Ammon's horn (tissue), 1 donor: ENCODE data around the gene BCAS1.

Experiments
- DNase-seq: peaks from one replicate; pipeline ENCODE4 v3.0.0-alpha.2; 2016; ENCODE audit warnings: low spot score

The BCAS1 gene

GRCh38 chr20:53925651-53926401, 144.6 kb downstream of the BCAS1 start:
- DNase-seq = no peak

- no peak for DNase-seq
Measured at GRCh38 chr20:53923566-53924369, 146.6 kb downstream of the BCAS1 start.

- DNase-seq = peak; percentile 47
Measured at GRCh38 chr20:53922901-53923314, 147.5 kb downstream of the BCAS1 start.

DNA sequence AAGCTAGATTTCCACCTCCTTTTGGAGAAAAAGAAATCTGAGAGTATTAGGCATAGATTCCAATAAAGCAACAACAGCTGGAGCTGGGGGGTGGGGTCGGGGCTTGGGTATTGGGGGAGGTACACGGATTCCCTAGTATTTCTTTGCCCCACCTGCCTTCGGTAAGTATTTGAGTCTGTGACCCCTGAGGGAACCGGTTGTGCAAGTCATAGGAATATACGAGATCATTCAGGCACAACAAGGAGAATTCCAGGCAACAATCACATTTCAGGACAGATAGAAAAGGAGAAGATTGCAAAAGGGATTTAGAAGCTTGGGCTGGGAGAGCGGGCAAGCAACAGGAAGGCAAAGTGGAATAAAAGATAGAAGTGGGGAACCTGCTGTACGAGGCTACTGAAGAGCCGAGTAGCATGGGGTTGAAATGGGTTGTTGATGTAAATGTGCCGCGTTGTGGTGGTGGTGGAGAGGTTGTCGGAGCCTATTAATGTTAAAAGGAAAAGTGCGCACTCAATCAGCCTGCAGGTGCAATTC, 148.9 kb downstream of the BCAS1 start:
- no peak for DNase-seq

DNA sequence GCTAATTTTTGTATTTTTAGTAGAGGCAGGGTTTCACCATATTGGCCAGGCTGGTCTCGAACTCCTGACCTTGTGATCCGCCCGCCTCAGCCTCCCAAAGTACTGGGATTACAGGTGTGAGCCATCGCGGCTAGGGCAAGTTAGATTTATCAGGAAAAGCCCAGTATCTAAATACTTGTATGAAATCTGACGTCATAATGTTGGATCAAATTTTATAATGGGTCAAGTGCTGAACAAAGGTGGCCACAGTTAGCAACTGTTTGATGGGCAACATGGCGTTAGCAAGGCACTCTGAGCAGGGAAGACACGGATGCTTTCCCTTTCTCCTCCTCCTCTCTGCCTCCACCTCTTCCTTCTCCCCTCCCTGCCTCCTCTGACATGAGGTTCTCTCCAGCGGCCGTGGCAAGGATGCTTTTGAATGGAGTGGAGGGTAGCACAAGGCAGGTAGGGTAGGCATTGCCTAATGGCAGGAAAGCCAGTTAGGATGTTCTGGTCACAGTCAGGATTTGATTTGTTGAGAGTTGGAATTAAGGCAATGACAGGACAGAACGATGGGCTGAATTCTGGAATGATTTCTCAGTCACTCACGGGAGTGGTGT, 149.6 kb downstream of the BCAS1 start:
- DNase-seq = no peak

DNA sequence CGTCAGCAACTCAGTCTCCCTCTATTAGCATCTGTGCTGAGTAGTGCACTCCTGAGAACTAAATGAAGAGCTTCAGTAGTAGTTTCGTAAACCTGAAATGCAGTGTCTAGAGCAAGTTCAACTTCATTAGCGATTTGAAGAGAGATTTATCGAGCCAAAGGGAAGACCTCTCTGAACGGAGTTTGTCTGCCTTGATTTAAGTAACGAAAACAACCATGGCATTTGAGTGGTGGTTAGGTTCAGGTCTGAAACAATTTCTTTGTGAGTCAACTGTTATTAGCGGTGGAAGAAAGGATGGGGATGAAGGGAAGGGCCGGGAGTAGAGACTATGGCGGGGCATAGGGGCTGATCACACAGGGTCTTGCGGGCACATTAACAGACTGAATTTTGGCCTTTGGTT, 150.5 kb downstream of the BCAS1 start:
- DNase-seq = no peak

DNA sequence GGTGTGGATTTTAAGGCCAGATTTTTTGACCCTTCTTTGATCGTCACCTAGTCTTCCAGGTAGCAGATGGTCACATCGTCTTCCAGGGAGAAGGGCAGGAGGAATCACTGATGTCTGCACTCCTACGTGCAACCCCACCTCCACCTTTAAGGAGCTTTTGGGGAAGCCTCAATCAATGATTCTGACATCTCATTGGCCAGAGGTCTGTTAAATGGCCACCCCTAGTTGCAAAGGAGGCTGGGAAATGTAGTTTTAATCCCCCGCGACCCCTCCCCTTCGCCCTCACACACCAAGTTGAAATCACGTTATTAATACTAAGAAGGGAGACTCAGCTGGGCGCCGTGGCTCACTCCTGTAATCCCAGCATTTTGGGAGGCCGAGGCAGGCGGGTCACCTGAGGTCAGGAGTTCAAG, 151.4 kb downstream of the BCAS1 start:
- DNase-seq = no peak

- DNase-seq = no peak
Measured at GRCh38 chr20:53918020-53918311, 152.4 kb downstream of the BCAS1 start.

DNA sequence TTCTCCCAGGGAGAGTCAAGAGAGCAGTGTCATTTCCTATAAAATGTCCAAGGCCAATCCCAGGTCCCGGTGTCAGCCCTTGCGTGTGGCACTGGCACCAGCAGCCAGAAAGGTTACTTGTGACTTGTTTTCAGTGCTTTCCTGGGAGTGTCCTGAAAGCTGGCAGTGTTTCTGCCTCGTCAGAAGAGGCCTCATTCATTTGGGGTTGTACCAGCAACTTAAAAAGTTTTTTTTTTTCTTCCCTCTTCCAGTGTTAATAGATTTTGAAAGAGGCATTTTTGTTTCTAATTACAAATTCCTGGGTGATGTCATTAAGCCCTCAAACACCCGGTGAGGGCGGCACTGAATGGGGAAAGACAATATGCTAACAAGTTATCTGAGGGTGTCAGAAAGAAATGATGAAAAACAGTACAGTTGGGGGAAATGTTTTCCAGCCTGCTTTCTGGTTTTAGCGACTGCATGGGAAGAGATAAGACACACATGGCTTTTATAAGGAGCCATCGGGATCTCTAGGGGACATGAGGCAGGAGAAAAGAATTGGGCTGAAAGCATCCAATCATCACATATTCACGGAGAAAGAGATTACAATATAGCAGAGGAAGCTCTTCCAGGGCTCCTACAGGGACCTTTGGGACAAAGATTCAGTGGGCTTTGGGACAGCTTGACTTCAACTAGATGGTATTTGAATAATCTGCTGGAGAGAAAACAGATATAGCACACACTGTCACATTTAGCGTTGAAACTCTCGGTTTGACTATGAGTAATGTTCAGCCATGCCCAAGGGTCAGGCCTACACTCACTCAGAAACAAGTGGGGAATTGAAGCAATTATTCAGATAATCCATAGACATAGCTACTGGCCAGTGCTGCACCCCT, 153.0 kb downstream of the BCAS1 start:
- DNase-seq = peak; percentile 44

DNA sequence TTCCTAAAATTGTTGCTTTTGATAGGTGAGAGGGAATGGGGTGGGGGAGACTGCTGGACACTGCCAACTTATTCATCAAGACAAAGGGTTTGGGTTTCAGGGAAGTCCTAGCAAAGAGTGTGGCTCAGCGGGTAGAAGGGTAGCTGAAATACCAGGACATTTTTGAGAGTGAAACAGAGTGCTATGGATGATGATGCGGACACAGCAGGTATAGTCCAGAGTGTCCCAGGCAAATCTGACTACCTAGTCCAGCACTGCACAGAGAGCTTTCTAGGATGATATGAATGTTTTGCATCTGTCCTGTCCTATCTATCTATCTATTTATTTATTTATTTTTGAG, 154.3 kb downstream of the BCAS1 start:
- peak; percentile 29 for DNase-seq

- peak; percentile 92 for DNase-seq
Measured at GRCh38 chr20:53915446-53916172, 154.8 kb downstream of the BCAS1 start.

GRCh38 chr20:53914781-53915445, 155.5 kb downstream of the BCAS1 start:
- DNase-seq = peak; percentile 33

DNA sequence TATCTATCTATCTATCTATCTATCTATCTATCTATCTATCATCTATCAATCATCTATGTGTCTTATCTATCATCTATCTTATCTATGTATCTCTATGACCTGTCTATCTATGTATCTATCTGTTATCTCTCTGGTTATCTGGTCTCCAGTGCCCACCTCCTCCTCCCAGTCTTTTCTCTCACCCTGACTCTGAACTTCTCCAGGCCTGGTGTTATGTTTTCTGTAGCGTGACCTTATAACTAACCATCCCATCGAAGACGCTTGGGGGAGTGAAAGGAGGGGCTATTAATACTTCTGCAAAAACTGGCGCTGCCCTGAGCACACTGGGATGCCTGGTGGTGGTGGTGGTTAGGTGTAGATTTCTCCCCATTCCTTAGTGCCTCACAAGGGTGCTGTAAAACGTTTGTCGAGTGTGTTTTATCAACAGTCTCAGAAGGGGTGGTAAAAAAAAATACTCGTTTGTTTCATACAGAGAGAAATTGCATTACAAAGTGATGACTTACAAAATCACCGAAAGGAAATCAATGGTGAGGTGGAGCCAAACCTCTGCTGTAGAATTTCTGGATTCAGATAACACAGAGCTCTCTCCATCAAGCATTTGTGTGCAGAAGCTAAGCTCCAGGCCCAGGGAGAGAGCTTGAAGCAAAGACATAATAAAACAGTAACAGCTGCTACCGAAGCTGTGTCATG, 156.2 kb downstream of the BCAS1 start:
- no peak for DNase-seq

- DNase-seq = no peak
Measured at GRCh38 chr20:53911301-53911700, 159.1 kb downstream of the BCAS1 start.

DNA sequence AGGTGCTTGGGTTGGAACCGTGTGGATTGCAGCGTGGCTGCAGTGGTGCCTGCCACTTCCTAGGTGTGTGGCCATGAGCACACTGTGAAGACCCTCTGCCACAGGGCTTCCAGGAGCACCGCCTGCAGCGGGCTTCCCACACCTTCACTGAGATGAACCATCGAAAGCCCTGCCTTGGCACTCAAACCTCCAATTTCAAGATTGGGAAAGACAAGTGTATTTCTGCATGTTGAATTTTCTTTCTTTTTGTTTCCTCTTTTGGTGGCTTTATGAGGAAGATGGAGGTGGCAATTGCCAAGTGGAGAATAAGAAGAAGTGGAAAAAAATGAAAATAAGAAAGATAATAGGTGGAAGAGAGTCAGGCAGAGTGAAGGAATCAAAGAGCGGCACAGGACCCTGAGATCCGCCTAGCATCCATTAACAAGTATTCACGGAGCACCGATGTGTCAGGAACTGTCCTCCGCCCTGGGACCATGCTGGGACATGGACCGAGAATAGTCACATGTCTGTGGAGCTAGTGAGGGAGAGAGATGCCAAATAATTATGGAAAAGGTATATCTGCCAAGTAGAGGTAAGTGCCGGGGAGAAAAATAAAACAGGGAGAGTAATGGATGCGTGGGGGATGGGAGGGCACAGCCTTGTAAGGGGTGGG, 159.9 kb downstream of the BCAS1 start:
- no peak for DNase-seq

DNA sequence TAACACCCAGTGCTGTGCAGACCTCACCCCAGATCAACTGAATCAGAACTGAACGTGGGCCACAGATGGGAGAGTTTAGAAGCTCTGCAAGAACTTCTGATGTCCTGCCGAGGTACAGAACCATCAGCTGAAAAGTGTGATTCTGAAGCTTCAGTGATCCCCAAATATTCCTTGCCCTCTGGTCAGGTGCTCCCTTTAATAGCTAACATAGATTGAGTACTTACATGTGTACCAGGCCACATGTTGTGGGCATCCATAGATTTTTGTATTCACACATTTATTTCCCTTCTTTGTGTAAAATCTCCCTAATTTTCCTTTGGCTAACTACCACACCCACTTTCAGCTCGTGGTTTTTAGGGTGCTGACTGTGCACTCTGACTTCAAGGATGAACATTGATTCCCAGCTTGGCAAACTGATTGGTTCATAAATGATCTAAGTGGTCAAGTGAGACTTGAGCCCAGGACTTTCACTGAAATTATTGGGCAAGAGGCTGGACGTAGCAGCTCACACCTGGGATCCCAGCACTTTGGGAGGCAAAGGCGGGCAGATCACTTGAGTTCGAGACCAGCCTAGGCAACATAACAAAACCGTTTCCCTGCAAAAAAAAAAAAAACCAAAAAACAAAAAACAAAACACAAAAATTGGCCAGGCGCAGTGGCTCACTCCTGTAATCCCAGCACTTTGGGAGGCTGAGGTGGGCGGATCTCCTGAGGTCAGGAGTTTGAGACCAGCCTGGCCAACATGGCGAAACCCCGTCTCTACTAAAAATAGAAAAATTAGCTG, 162.2 kb downstream of the BCAS1 start:
- DNase-seq = no peak

DNA sequence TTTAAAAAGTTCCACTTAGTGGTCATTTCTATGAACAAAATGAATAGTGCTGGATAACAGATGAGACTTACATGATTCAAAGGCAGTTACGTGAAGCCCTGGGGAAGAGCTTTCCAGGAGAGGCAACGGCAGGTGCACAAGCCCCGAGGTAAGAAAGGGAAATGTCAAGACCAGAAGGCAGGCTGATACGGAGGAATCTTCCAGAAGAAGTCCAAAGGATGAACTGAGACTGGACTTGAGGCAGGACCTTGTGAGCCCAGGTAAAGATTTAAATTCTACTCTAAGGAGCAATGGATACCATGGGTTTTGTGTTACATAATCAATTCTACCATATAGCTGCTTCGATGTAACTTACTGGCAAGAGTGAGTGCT, 164.6 kb downstream of the BCAS1 start:
- no peak for DNase-seq

DNA sequence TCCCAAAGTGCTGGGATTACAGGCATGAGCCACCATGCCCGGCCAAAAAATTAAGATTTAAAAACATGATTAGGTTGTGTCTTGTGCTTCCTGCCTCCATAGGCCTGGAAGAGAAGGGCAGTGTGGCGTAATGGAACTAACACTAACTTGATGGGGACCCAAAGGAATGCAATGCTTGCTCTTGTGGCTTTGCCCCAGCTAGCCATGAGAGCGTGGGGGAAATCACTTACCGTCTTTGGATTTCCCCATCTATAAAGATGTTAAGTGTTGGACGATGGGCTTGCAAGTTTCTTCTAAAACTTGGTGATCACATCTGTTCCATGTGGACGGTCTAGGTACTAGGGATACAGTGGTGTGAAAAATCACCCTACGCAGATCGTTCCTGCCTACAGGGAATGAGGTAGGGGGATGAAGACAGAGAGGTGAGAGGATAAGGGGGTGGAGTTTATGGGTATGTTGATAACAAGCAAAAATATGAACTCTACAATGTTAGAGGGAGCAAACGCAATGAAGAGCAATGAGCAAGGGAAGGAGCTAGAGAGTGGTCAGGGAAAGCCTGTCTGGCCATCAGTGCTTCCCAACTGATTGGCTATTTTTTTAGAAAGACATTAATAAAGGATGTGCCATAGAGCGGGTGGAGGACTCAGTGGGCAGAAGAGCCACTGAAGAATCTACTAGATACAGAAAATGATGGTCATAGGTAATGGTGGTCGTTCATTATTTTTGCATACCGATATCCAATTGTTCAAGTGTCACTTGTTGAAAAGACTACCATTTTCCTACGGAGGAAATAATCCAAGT, 165.2 kb downstream of the BCAS1 start:
- DNase-seq = no peak
